ENCODE data around the gene CCR6.
"Not testable (repeated sequence)": the region's sequence is repeated elsewhere in the genome, so short reads cannot be mapped to it uniquely, and the experiment has no call there.

The CCR6 gene

GRCh38 chr6:167122827-167123657 is at the start of gene CCR6:
TSS of gene CCR6 (plus strand) at chr6:167123096. CDS start at chr6:167136135, 13,039 bp downstream.
- no peak for DNase-seq

- no peak for DNase-seq
These were observed 49.1 kb upstream of the CCR6 start for GRCh38 chr6:167073679-167074274.

GRCh38 chr6:167077241-167077932 is 45.5 kb upstream of the CCR6 start:
- no peak for DNase-seq

- no peak for DNase-seq
These were observed 44.2 kb upstream of the CCR6 start for GRCh38 chr6:167078745-167079144.

- DNase-seq = peak in 1 of 56 donors; percentile 14
These were observed 43.0 kb upstream of the CCR6 start for GRCh38 chr6:167079853-167080297.

GRCh38 chr6:167087857-167088354 is 35.0 kb upstream of the CCR6 start:
- no peak for DNase-seq

- DNase-seq = not testable (repeated sequence)
These were observed 34.2 kb upstream of the CCR6 start for GRCh38 chr6:167088741-167089140.

- no peak for DNase-seq
These were observed 33.4 kb upstream of the CCR6 start for GRCh38 chr6:167089243-167090142.

GRCh38 chr6:167090171-167090570 is 32.7 kb upstream of the CCR6 start:
- DNase-seq = no peak

- DNase-seq = no peak
These were observed 31.7 kb upstream of the CCR6 start for GRCh38 chr6:167091026-167091804.

GRCh38 chr6:167091805-167092107 is 31.1 kb upstream of the CCR6 start:
- no peak for DNase-seq

- no peak for DNase-seq
These were observed 30.1 kb upstream of the CCR6 start for GRCh38 chr6:167092672-167093339.

GRCh38 chr6:167093406-167093921 is 29.4 kb upstream of the CCR6 start:
- no peak for DNase-seq

- no peak for DNase-seq
These were observed 28.9 kb upstream of the CCR6 start for GRCh38 chr6:167093922-167094432.

- DNase-seq = no peak
These were observed 28.5 kb upstream of the CCR6 start for GRCh38 chr6:167094436-167094819.

- no peak for DNase-seq
These were observed 27.9 kb upstream of the CCR6 start for GRCh38 chr6:167094820-167095637.

- DNase-seq = no peak
These were observed 27.0 kb upstream of the CCR6 start for GRCh38 chr6:167095888-167096287.

- no peak for DNase-seq
These were observed 25.9 kb upstream of the CCR6 start for GRCh38 chr6:167096991-167097390.

Data from nucleus accumbens (tissue), 56 donors.